ENCODE measurements around the gene CDK9. TPM values are rescaled to one million over a fixed set of nuclear protein-coding genes. Genes with fewer than 3 reads are reported as not detected.

CDK9 gene
- total RNA-seq, 1 donor from 2014 or later = 33.4 TPM

DNA sequence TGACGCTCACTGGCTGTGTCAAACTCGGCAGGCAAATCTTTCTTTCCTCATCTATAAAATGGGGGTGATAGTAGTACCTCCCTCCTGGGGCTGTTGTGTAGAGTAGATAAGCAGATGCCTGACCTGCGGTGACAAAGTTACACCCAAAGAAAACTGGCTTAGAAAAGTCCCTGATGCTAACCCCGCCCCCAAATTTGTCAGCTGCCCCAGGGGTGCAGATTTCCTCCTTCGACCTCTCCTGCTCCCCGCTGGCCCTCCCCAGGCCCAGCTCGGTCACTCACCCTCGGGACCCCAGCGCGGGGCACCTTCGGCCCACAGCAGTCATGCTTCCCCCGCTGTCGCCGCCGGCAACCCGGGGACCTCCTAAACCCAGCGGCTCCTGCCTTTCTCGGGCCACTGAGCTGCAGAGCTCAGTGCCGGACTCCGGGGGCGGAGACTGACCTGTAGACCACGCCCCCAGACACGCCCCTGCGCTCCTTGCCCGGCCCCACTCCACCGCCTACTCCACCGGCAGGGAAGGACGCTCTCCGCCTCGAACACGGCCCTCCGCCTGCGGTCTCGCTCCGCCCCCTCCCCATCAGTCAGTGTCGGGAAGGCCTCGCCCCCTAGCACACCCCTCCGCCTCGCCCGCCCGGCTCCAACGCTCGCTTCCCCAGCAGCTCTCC is 14.8 kb upstream of the CDK9 start:
- Histone ChIP-seq H3K9me3 (ENCODE audit: control insufficient read depth in 3 of 3, low read length in 3 of 3) (no peaks in the 10 kb centered on the region), H3K4me1 (ENCODE audit: control insufficient read depth in 3 of 3, insufficient read depth in 3 of 3, low read length in 3 of 3) (peaks cover 36 to 38% (median 37%) of the 10 kb centered on the region in 3 donors), H3K27ac (ENCODE audit: low read depth, low read length) (peak overlapping the region; percentile 69)

DNA sequence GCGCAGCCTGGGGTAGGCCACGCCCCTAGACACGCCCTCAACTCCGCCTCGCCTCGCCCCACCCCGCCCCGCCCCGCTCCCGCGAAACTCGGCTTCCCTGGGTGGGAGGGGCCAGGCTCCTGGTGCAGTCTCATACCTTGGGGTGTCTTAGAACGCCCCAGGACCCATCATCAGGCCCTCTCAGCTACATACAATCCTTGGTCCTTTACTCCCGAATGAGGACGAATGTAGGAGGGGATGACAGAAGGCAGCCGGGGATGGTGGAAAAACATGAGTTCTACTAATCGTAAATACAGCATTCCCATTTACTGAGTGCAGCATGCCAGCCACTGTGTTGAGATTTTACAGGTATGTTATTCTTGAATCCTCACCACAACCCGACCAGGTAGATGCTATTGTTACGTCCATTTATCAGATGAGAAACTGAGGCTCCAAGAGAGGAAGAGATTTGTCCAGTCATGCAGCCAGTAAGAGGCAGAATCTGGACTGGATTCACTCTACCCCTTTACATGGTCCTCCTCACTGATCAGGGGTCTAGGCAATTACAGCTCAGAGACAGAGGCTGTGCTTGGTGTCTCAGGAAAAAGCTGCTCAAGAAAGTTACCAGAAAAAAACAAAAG is 14.2 kb upstream of the CDK9 start:
- Histone ChIP-seq H3K27ac (ENCODE audit: low read depth, low read length) (peak overlapping the region; percentile 69), H3K27me3 (ENCODE audit: control insufficient read depth in 3 of 3, insufficient read depth in 3 of 3, low read length in 3 of 3) (no peaks in the 10 kb centered on the region), H3K9ac (ENCODE audit: low read depth in 1 of 3, low read length in 3 of 3) (peak overlapping the region in 2 of 3 donors; percentile 45 to 74), H3K4me3 (ENCODE audit: low read length in 3 of 3) (peak overlapping the region; percentile 43 to 77 (median 74)), H3K36me3 (ENCODE audit: control insufficient read depth in 3 of 3, insufficient read depth in 3 of 3, low read length in 3 of 3) (no peaks in the 10 kb centered on the region), H3K9me3 (ENCODE audit: control insufficient read depth in 3 of 3, low read length in 3 of 3) (no peaks in the 10 kb centered on the region), H3K4me1 (ENCODE audit: control insufficient read depth in 3 of 3, insufficient read depth in 3 of 3, low read length in 3 of 3) (peaks cover 33 to 37% (median 35%) of the 10 kb centered on the region in 3 donors)

More for the DNA sequence above, 14.8 kb upstream of the CDK9 start:
- Histone ChIP-seq H3K36me3 (ENCODE audit: control insufficient read depth in 3 of 3, insufficient read depth in 3 of 3, low read length in 3 of 3) (no peaks in the 10 kb centered on the region), H3K4me3 (ENCODE audit: low read length in 3 of 3) (peak overlapping the region; percentile 69 to 77 (median 74)), H3K9ac (ENCODE audit: low read depth in 1 of 3, low read length in 3 of 3) (peak overlapping the region; percentile 55 to 74 (median 70)), H3K27me3 (ENCODE audit: control insufficient read depth in 3 of 3, insufficient read depth in 3 of 3, low read length in 3 of 3) (no peaks in the 10 kb centered on the region)

DNA sequence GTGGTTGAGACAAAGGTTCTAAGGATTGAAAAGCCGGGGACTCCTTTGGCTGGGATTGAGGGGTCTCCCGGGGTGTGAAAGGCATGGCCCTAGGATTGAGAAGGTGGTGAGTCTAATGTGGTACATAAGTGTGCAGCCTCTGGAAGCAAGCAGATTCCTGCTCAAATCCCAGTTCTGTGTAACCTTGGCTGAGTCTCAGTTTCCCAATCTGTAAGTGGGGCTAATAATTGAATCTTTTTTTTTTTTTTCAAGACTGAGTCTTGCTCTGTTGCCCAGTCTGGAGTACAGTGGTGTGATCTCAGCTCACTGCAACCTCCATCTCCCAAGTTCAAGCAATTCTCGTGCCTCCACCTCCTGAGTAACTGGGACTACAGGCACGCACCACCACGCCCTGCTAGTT is 13.2 kb upstream of the CDK9 start:
- no peaks in the 10 kb centered on the region for H3K27me3 ChIP-seq (ENCODE audit: control insufficient read depth in 3 of 3, insufficient read depth in 3 of 3, low read length in 3 of 3)
- no peaks in the 10 kb centered on the region for H3K36me3 ChIP-seq (ENCODE audit: control insufficient read depth in 3 of 3, insufficient read depth in 3 of 3, low read length in 3 of 3)
- no peak overlapping the region for H3K9ac ChIP-seq (ENCODE audit: low read depth in 1 of 3, low read length in 3 of 3)
- H3K4me1 ChIP-seq (ENCODE audit: control insufficient read depth in 3 of 3, insufficient read depth in 3 of 3, low read length in 3 of 3) = peaks cover 24 to 28% (median 26%) of the 10 kb centered on the region in 3 donors
- no peak overlapping the region for H3K4me3 ChIP-seq (ENCODE audit: low read length in 3 of 3)
- H3K9me3 ChIP-seq (ENCODE audit: control insufficient read depth in 3 of 3, low read length in 3 of 3) = no peaks in the 10 kb centered on the region
- no peak overlapping the region for H3K27ac ChIP-seq (ENCODE audit: low read depth, low read length)

DNA sequence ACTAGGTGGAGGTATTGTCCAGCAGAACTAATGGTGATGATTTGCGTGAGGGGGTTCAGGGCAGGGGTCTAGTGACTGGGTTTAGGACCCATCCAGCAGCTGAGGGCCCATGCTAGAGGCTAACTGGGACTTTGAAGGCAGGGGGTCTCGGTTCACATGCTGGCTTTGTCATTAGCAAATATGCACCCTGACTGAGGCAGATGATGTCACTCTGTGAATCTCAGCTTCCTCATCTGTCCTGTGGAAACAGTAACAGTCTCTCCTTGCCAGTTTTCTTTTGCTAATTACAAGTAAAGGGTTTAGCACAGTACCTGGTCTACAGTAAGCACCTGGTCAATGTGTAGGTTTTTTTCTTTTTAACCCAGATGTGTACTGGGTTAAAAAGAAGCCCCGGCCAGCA is 12.6 kb upstream of the CDK9 start:
- H3K27ac ChIP-seq (ENCODE audit: low read depth, low read length) = no peak overlapping the region
- H3K36me3 ChIP-seq (ENCODE audit: control insufficient read depth in 3 of 3, insufficient read depth in 3 of 3, low read length in 3 of 3) = no peaks in the 10 kb centered on the region
- no peaks in the 10 kb centered on the region for H3K27me3 ChIP-seq (ENCODE audit: control insufficient read depth in 3 of 3, insufficient read depth in 3 of 3, low read length in 3 of 3)
- peaks cover 17 to 21% (median 21%) of the 10 kb centered on the region in 3 donors for H3K4me1 ChIP-seq (ENCODE audit: control insufficient read depth in 3 of 3, insufficient read depth in 3 of 3, low read length in 3 of 3)
- H3K9ac ChIP-seq (ENCODE audit: low read depth in 1 of 3, low read length in 3 of 3) = no peak overlapping the region
- no peak overlapping the region for H3K4me3 ChIP-seq (ENCODE audit: low read length in 3 of 3)
- H3K9me3 ChIP-seq (ENCODE audit: control insufficient read depth in 3 of 3, low read length in 3 of 3) = no peaks in the 10 kb centered on the region

DNA sequence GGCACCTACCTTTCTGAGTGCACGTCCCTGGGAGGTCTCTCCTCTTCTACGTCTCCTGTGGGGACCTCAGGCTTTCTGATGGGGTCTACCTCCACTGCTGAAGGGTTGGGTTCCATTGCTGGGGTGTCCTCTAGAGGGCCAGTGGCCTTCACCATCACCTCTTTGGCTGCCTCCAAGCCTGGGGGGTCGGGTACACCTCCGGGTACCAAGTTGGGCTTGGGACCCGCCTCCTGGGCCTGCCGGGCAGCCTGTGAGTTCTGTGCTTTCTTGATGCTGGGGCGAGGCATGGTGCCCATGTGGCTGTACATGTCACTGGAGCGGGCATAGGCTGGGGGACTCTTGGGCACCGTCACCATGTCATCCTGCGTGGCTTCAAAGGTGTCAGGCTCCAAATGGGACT is 11.9 kb upstream of the CDK9 start:
- Histone ChIP-seq H3K36me3 (ENCODE audit: control insufficient read depth in 3 of 3, insufficient read depth in 3 of 3, low read length in 3 of 3) (no peaks in the 10 kb centered on the region), H3K9ac (ENCODE audit: low read depth in 1 of 3, low read length in 3 of 3) (no peak overlapping the region), H3K9me3 (ENCODE audit: control insufficient read depth in 3 of 3, low read length in 3 of 3) (no peaks in the 10 kb centered on the region), H3K27me3 (ENCODE audit: control insufficient read depth in 3 of 3, insufficient read depth in 3 of 3, low read length in 3 of 3) (no peaks in the 10 kb centered on the region), H3K4me3 (ENCODE audit: low read length in 3 of 3) (no peak overlapping the region), H3K4me1 (ENCODE audit: control insufficient read depth in 3 of 3, insufficient read depth in 3 of 3, low read length in 3 of 3) (peaks cover 16 to 24% (median 21%) of the 10 kb centered on the region in 3 donors), H3K27ac (ENCODE audit: low read depth, low read length) (no peak overlapping the region)

DNA sequence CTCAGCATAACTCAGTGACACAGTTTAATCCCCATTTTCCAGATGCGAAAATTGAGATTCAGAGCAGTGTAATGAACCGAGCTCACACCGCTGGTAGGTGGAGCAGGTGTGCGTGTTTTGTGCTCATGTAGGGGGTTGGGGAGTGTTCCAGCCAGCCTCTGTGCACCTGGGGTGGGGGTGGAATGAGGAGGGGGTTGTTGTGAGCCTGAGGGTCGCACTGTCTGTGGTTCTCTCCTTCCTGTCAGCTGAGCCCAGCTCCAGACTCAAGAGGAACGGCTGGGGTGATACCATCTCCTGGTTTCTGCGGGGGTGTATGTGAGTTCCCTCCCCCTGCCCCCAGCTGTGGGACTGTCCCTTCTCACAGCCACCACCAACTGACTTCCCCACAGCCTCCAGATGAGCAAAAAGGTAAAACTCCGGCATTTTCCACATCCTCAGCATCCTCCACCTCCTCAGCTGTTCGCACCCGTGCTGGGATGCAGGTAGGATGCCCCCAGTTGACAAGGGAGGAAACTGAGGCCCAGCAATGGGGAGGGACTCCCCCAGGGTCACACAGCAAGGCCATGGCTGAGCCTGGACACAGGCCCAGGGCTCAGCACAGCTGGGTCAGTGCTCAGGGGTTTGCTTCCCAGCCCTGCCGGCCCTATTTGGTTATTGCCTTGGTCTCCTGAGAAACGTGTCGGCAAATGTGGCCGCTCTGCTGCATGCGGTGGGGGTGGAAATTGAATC is 9.5 kb upstream of the CDK9 start:
- Histone ChIP-seq H3K27ac (ENCODE audit: low read depth, low read length) (no peak overlapping the region), H3K27me3 (ENCODE audit: control insufficient read depth in 3 of 3, insufficient read depth in 3 of 3, low read length in 3 of 3) (no peaks in the 10 kb centered on the region)

DNA sequence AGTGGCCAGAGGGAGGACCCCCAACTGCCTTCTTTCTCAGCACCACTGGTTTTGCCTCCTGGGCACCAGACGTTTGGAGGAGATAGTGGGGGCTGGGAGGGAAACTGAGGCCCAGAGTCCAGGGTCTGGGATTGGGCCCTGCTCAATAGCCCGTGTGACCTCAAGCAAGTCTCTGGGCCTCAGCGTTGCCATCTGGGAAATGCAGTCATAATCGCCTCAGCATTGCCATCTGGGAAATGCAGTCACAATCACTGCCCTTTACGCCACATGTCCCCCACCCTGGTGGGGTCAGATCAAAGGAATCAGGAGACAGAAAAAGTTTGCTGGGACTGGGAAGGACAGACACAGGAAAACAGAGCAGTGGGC is 8.9 kb upstream of the CDK9 start:
- peak overlapping the region in 1 of 3 donors; percentile 45 for H3K9ac ChIP-seq (ENCODE audit: low read depth in 1 of 3, low read length in 3 of 3)
- H3K9me3 ChIP-seq (ENCODE audit: control insufficient read depth in 3 of 3, low read length in 3 of 3) = no peaks in the 10 kb centered on the region
- H3K27me3 ChIP-seq (ENCODE audit: control insufficient read depth in 3 of 3, insufficient read depth in 3 of 3, low read length in 3 of 3) = no peaks in the 10 kb centered on the region
- H3K27ac ChIP-seq (ENCODE audit: low read depth, low read length) = no peak overlapping the region
- peaks cover 0 to 12% (median 9%) of the 10 kb centered on the region in 3 donors for H3K4me1 ChIP-seq (ENCODE audit: control insufficient read depth in 3 of 3, insufficient read depth in 3 of 3, low read length in 3 of 3)
- H3K4me3 ChIP-seq (ENCODE audit: low read length in 3 of 3) = peak overlapping the region; percentile 19 to 43 (median 29)
- no peaks in the 10 kb centered on the region for H3K36me3 ChIP-seq (ENCODE audit: control insufficient read depth in 3 of 3, insufficient read depth in 3 of 3, low read length in 3 of 3)

More for the DNA sequence above, 9.5 kb upstream of the CDK9 start:
- Histone ChIP-seq H3K4me3 (ENCODE audit: low read length in 3 of 3) (peak overlapping the region in 2 of 3 donors; percentile 41 to 43), H3K9me3 (ENCODE audit: control insufficient read depth in 3 of 3, low read length in 3 of 3) (no peaks in the 10 kb centered on the region), H3K9ac (ENCODE audit: low read depth in 1 of 3, low read length in 3 of 3) (peak overlapping the region in 2 of 3 donors; percentile 45), H3K4me1 (ENCODE audit: control insufficient read depth in 3 of 3, insufficient read depth in 3 of 3, low read length in 3 of 3) (peaks cover 2 to 17% (median 9%) of the 10 kb centered on the region in 3 donors), H3K36me3 (ENCODE audit: control insufficient read depth in 3 of 3, insufficient read depth in 3 of 3, low read length in 3 of 3) (no peaks in the 10 kb centered on the region)

DNA sequence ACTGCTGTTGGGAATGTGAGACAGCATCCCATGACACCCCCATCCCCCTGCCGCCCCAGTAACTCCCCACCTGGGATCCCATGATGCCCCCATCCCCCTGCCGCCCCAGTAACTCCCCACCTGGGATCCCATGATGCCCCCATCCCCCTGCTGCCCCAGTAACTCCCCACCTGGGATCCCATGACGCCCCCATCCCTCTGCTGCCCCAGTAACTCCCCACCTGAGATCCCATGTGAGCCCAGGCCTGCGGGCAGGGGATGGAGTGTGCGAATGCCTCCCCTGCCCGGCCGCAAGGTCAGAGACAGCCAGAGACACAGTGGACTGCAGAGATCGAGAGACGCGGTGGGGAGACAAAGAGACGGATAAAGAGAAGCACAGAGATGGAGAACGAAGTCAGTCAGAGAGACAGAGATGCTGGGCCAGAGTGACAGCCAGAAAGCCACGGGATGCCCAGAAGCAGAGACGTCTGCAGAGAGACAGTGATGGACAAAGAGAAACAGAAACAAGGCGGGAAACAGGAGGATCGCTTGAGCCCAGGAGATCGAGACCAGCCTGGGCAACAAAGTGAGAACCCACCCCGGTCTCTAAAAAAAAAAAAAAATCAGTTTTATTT is 8.4 kb upstream of the CDK9 start:
- no peak overlapping the region for H3K27ac ChIP-seq (ENCODE audit: low read depth, low read length)
- H3K4me3 ChIP-seq (ENCODE audit: low read length in 3 of 3) = peak overlapping the region in 1 of 3 donors; percentile 51
- H3K9ac ChIP-seq (ENCODE audit: low read depth in 1 of 3, low read length in 3 of 3) = peak overlapping the region in 1 of 3 donors; percentile 54
- no peaks in the 10 kb centered on the region for H3K9me3 ChIP-seq (ENCODE audit: control insufficient read depth in 3 of 3, low read length in 3 of 3)
- H3K4me1 ChIP-seq (ENCODE audit: control insufficient read depth in 3 of 3, insufficient read depth in 3 of 3, low read length in 3 of 3) = peaks cover 0 to 12% (median 9%) of the 10 kb centered on the region in 3 donors
- H3K27me3 ChIP-seq (ENCODE audit: control insufficient read depth in 3 of 3, insufficient read depth in 3 of 3, low read length in 3 of 3) = no peaks in the 10 kb centered on the region
- H3K36me3 ChIP-seq (ENCODE audit: control insufficient read depth in 3 of 3, insufficient read depth in 3 of 3, low read length in 3 of 3) = no peaks in the 10 kb centered on the region

DNA sequence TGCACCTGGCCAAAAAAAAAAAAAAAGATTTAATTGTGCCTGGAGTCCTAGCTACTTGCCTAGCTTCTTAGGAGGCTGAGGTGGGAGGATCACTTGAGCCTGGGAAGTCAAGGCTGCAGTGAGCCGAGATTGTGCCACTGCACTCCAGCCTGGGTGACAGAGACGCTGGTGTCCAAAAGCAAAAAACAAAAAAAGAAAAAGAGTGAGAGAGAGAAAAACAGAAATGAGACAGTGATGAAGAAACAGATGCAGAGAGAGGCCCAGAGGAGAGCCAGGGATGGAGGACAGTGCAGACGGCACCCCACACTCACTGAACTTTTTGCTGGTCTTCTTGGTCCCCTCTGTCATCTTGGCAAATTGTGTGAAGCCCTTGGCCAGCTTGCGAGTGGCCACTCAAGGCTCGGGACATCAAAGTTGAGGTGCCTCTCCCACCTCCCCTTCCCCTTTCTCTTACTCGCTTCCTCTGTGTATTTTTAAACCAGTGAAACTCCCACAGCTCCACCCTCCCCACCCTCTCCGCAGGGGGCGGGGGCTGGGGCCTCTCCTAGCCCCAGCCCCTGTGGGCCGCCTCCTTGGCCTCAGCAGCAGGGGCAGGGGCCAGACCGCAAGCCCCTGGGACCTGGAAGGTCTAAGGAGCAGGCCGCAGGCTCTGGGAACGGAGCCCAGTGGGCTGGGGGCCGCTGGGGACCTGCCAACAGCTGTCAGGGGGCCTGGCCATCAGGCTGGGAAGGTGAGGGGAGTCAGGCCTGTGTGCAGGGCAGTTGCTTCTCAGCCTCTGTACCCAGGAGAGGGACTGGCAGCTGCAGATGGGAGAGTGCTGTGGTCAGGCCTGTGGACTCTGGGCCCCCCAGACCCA is 7.3 kb upstream of the CDK9 start, which contains the start of gene SH2D3C:
SH2D3C (minus strand) TSS at position 387 of the 856 bp plus-strand sequence; CDS start at position 348, 39 bp downstream.
- Histone ChIP-seq H3K27me3 (ENCODE audit: control insufficient read depth in 3 of 3, insufficient read depth in 3 of 3, low read length in 3 of 3) (no peaks in the 10 kb centered on the region), H3K36me3 (ENCODE audit: control insufficient read depth in 3 of 3, insufficient read depth in 3 of 3, low read length in 3 of 3) (no peaks in the 10 kb centered on the region), H3K9ac (ENCODE audit: low read depth in 1 of 3, low read length in 3 of 3) (peak within 1 kb of the TSS in 2 of 3 donors; percentile 7 to 54), H3K27ac (ENCODE audit: low read depth, low read length) (peak within 1 kb of the TSS; percentile 32), H3K9me3 (ENCODE audit: control insufficient read depth in 3 of 3, low read length in 3 of 3) (no peaks in the 10 kb centered on the region), H3K4me1 (ENCODE audit: control insufficient read depth in 3 of 3, insufficient read depth in 3 of 3, low read length in 3 of 3) (peaks cover 0 to 17% (median 11%) of the 10 kb centered on the region in 3 donors), H3K4me3 (ENCODE audit: low read length in 3 of 3) (peak within 1 kb of the TSS in 2 of 3 donors; percentile 22 to 51)
